Measurements from ENCODE around the gene COG5. TPM values are rescaled to one million over a fixed set of nuclear protein-coding genes. Genes with fewer than 3 reads are reported as not detected.
"Not testable (repeated sequence)": the region's sequence is repeated elsewhere in the genome, so short reads cannot be mapped to it uniquely, and the experiment has no call there.

COG5 gene
- total RNA-seq, 1 donor: 53.8 TPM

GRCh38 chr7:107544848-107545591 is 18.7 kb downstream of the COG5 start:
- no peak for TF ChIP-seq CTCF (IDR thresholded peaks at IDR 0.05; ENCODE audit: insufficient read depth, low read length)
- no peak overlapping the region for H3K4me3 ChIP-seq (ENCODE audit: low read depth, low read length)
- DNase-seq (ENCODE audit: low read depth): no peak

- DNase-seq (ENCODE audit: low read depth): no peak
- H3K4me3 ChIP-seq (ENCODE audit: low read depth, low read length): no peak overlapping the region
- TF ChIP-seq CTCF (IDR thresholded peaks at IDR 0.05; ENCODE audit: insufficient read depth, low read length): no peak
Measured at GRCh38 chr7:107543338-107543993, 20.3 kb downstream of the COG5 start.

GRCh38 chr7:107538001-107538400 is 25.7 kb downstream of the COG5 start:
- no peak for DNase-seq (ENCODE audit: low read depth)
- H3K4me3 ChIP-seq (ENCODE audit: low read depth, low read length): no peak overlapping the region
- no peak for TF ChIP-seq CTCF (IDR thresholded peaks at IDR 0.05; ENCODE audit: insufficient read depth, low read length)

- not testable (repeated sequence) for H3K4me3 ChIP-seq (ENCODE audit: low read depth, low read length); DNase-seq (ENCODE audit: low read depth)
Measured at GRCh38 chr7:107537228-107537627, 26.5 kb downstream of the COG5 start.

GRCh38 chr7:107534139-107534538 is 29.6 kb downstream of the COG5 start:
- TF ChIP-seq CTCF (IDR thresholded peaks at IDR 0.05; ENCODE audit: insufficient read depth, low read length): no peak
- DNase-seq (ENCODE audit: low read depth): no peak
- no peak overlapping the region for H3K4me3 ChIP-seq (ENCODE audit: low read depth, low read length)

- H3K4me3 ChIP-seq (ENCODE audit: low read depth, low read length): no peak overlapping the region
- TF ChIP-seq CTCF (IDR thresholded peaks at IDR 0.05; ENCODE audit: insufficient read depth, low read length): no peak
- DNase-seq (ENCODE audit: low read depth): no peak
Measured at GRCh38 chr7:107530751-107531150, 33.0 kb downstream of the COG5 start.

- no peak for TF ChIP-seq CTCF (IDR thresholded peaks at IDR 0.05; ENCODE audit: insufficient read depth, low read length)
- no peak overlapping the region for H3K4me3 ChIP-seq (ENCODE audit: low read depth, low read length)
- peak; percentile 55 for DNase-seq (ENCODE audit: low read depth)
Measured at GRCh38 chr7:107528461-107528860, 35.3 kb downstream of the COG5 start.
